HL-60/S4 treated with phorbol 12-myristate 13-acetate at 8.2 ng/mL for 4 days and 3 days (cell line): ENCODE data around the gene SSBP2.

Experiments used
- in situ Hi-C: fragments of 300-500 bp; cut with MboI; formaldehyde crosslinking; loops from 2 replicates; pipeline ENCODE4 v1.15.0; 2022; ENCODE audit warnings: low sequenced_read_pairs

SSBP2 gene

GRCh38 chr5:81405126-81405891, 345.6 kb downstream of the SSBP2 start:
- in situ Hi-C loops = no loop called here

- in situ Hi-C loops = no loop called here
Measured at GRCh38 chr5:81402192-81402930, 348.5 kb downstream of the SSBP2 start.

GRCh38 chr5:81401266-81401665, 349.6 kb downstream of the SSBP2 start:
- in situ Hi-C loops = no loop called here

GRCh38 chr5:81400375-81400774, 350.5 kb downstream of the SSBP2 start:
- in situ Hi-C loops = no loop called here

GRCh38 chr5:81398741-81399140, 352.2 kb downstream of the SSBP2 start:
- in situ Hi-C loops = no loop called here

- in situ Hi-C loops = no loop called here
Measured at GRCh38 chr5:81397176-81397575, 353.7 kb downstream of the SSBP2 start.

- in situ Hi-C loops = no loop called here
Measured at GRCh38 chr5:81395262-81395661, 355.6 kb downstream of the SSBP2 start.

GRCh38 chr5:81393783-81394718, 356.8 kb downstream of the SSBP2 start, which contains the start of gene ACOT12:
ACOT12 (minus strand) TSS chr5:81394134; CDS start chr5:81394114, 20 bp downstream.
- in situ Hi-C loops = no loop called here

- in situ Hi-C loops = no loop called here
Measured at GRCh38 chr5:81393430-81393782, 357.5 kb downstream of the SSBP2 start.

GRCh38 chr5:81389025-81389424, 361.9 kb downstream of the SSBP2 start:
- in situ Hi-C loops = no loop called here

- in situ Hi-C loops = no loop called here
Measured at GRCh38 chr5:81388169-81388568, 362.7 kb downstream of the SSBP2 start.

- in situ Hi-C loops = no loop called here
Measured at GRCh38 chr5:81383867-81384266, 367.0 kb downstream of the SSBP2 start.

- in situ Hi-C loops = no loop called here
Measured at GRCh38 chr5:81371354-81371876, 379.5 kb downstream of the SSBP2 start.

GRCh38 chr5:81370912-81371311, 380.0 kb downstream of the SSBP2 start:
- in situ Hi-C loops = no loop called here

GRCh38 chr5:81365541-81365940, 385.4 kb downstream of the SSBP2 start:
- in situ Hi-C loops = no loop called here

GRCh38 chr5:81363093-81363871, 387.6 kb downstream of the SSBP2 start:
- in situ Hi-C loops = no loop called here
